Activated T-helper 1 cell treated with Interleukin-2 at 50 U/mL for 16 hours (primary cell): ENCODE data around the gene TAF9.
"Not testable (repeated sequence)": the region's sequence is repeated elsewhere in the genome, so short reads cannot be mapped to it uniquely, and the experiment has no call there.

ENCODE experiments used
- DNase-seq: peaks from one replicate; pipeline ENCODE4 v3.0.0-alpha.2; 2020; ENCODE audit warnings: low read depth

TAF9 gene

GRCh38 chr5:69369340-69370121, at the start of gene TAF9, which contains the start of the genes AK6 and RAD17:
TAF9 (minus strand) TSS chr5:69369520; CDS start chr5:69365737, 3,783 bp downstream.
AK6 (minus strand) TSS chr5:69369520; CDS start chr5:69369490, 30 bp downstream.
RAD17 (plus strand) TSS chr5:69369818; CDS start chr5:69372209, 2,391 bp downstream.
- peak; percentile 80 for DNase-seq

GRCh38 chr5:69418554-69418953, 49.2 kb upstream of the TAF9 start:
- DNase-seq, result no peak

- DNase-seq, result no peak
Observed at GRCh38 chr5:69416699-69417098, 47.4 kb upstream of the TAF9 start.

- DNase-seq, result no peak
Observed at GRCh38 chr5:69416180-69416579, 46.9 kb upstream of the TAF9 start.

- no peak for DNase-seq
Observed at GRCh38 chr5:69415584-69415958, 46.3 kb upstream of the TAF9 start.

- peak; percentile 37 for DNase-seq
Observed at GRCh38 chr5:69414885-69415583, 45.7 kb upstream of the TAF9 start, which contains the start of gene MARVELD2. MARVELD2 (plus strand) TSS chr5:69415116; CDS start chr5:69419386, 4,270 bp downstream.

- no peak for DNase-seq
Observed at GRCh38 chr5:69404659-69405330, 35.5 kb upstream of the TAF9 start.

- DNase-seq, result no peak
Observed at GRCh38 chr5:69378376-69378775, 9.1 kb upstream of the TAF9 start.

GRCh38 chr5:69374911-69375446, 5.7 kb upstream of the TAF9 start:
- no peak for DNase-seq

- DNase-seq, result no peak
Observed at GRCh38 chr5:69372394-69372793, 3.1 kb upstream of the TAF9 start.

- not testable (repeated sequence) for DNase-seq
Observed at GRCh38 chr5:69370335-69370734, 1.0 kb upstream of the TAF9 start.

GRCh38 chr5:69368458-69369339, 621 bp downstream of the TAF9 start:
- no peak for DNase-seq

GRCh38 chr5:69367697-69368279, 1.5 kb downstream of the TAF9 start:
- no peak for DNase-seq

GRCh38 chr5:69364850-69365249, 4.5 kb downstream of the TAF9 start:
- no peak for DNase-seq

GRCh38 chr5:69364414-69364813, 4.9 kb downstream of the TAF9 start:
- DNase-seq, result no peak

- no peak for DNase-seq
Observed at GRCh38 chr5:69360442-69360841, 8.9 kb downstream of the TAF9 start.

- no peak for DNase-seq
Observed at GRCh38 chr5:69359699-69360098, 9.6 kb downstream of the TAF9 start.

- DNase-seq, result no peak
Observed at GRCh38 chr5:69350664-69351063, 18.7 kb downstream of the TAF9 start.

GRCh38 chr5:69343083-69343482, 26.2 kb downstream of the TAF9 start:
- no peak for DNase-seq

GRCh38 chr5:69341520-69342161, 27.7 kb downstream of the TAF9 start:
- DNase-seq, result no peak
